Esophagus squamous epithelium (tissue), 4 donors: Measurements from ENCODE around the gene DUS1L.

Source experiments
- CTCF ChIP-seq, 6 experiments: fragments of 450-650 bp in 4 of 6; fragments of 200-600 bp in 2 of 6; sonication (generic) in 2 of 6; IDR thresholded peaks; one replicate each; pipeline ENCODE4 v1.5.1; 2016 to 2019; ENCODE audit warnings: antibody characterized with exemption in 6 of 6, mild to moderate bottlenecking in 4 of 6, moderate library complexity in 4 of 6
- POLR2A ChIP-seq, 4 donors: fragments of 450-650 bp; IDR thresholded peaks; one replicate each; pipeline ENCODE4 v1.6.1; 2017; ENCODE audit warnings: antibody characterized with exemption in 4 of 4, mild to moderate bottlenecking in 4 of 4, moderate library complexity in 3 of 4

DNA sequence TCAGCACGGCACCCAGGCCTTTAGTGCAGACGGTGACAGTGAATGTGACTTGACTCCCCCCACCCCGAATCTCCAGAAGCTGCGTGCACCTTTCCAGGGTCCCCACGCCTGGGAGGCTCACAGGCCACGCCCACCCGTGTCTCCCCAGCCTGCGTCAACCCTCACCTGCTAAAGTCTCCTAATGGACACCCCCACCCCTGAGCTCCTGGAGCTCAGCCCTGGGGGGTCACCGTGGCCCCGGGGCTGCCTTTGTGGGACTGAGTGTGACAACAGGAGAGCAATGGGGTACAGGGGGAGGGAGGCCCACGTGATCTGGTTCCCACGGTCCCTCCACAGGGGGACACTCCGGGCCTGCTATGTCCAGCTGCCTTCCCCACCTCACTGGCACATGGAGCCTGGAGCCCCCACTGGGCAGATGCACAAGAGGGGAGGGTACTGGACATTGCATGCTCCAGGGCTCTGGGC, 39.8 kb upstream of the DUS1L start:
- TF ChIP-seq POLR2A (IDR thresholded peaks at IDR 0.05) (no peak), CTCF (IDR thresholded peaks at IDR 0.05) (no peak)
